NOMO-1 treated with DMSO at 0.1 percent for 48 hours (cell line): ENCODE measurements around the gene HAX1.
"Not testable (repeated sequence)": the region's sequence is repeated elsewhere in the genome, so short reads cannot be mapped to it uniquely, and the experiment has no call there.

Experiments
- DNase-seq: peaks from one replicate; lab custom pipeline; 2025; ENCODE audit not compliant: unreplicated experiment; lab: John Stamatoyannopoulos, UW

The HAX1 gene

DNA sequence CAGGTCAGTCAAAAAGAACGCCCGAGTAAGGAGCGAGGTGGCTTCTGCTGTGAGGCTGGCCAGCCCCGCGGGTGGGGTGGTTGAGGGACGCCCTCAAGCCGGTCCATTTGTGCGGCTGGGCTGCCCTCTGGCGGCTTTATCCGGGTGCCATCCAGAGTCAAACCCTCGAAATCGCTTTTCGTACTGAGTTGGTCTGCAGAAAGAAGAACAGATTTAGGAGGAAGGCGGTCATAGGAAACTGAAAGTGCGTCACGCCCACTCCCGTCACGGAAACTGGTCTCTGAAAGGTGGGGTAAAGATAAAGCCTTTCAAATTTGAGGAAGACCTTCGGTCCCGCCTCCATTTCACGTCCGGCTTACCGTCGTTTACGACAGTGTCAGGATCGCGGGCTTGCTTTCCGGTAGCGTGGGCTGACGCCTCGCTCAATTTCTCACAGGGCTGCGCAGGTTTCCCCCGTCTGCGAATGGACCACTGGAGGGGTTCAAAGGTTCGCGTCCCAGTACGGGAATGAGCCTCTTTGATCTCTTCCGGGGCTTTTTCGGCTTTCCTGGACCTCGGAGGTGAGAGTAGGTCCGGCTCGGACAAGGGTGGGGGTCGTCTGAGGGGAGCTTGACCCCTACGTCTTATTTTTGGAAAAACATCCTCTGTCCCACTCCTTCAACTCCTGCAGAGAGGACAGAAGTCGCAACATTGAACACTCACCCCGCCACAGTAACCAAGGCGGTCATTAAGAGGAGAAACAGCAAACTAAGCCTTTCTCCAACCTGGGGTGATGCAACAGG lies at the start of gene HAX1:
TSS of gene HAX1 (plus strand) at position 413 of the 782 bp plus-strand sequence. CDS start at position 508, 95 bp downstream.
- DNase-seq = peak; percentile 99

DNA sequence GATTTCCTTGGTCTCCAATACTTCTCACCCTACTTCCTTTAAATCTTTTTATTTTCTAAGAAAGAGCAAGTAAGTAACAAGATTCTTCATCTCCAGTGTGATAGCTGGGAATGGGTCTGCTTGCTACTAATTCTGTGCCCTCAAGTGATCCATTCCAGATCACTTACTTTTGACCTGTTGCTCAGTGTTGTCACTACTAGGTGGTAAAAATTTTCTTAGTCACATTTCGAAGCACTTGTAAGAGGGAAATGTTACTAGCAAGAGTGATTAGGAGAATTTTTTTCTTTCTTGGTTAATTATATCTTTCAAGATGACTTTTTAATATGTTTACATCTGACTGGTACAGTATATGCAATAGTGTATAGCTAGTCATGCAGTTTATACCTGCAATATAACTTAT lies 49.5 kb upstream of the HAX1 start:
- no peak for DNase-seq

GRCh38 chr1:154223621-154224020 lies 48.8 kb upstream of the HAX1 start:
- no peak for DNase-seq

- no peak for DNase-seq
Measured at GRCh38 chr1:154225370-154225769, 47.1 kb upstream of the HAX1 start.

- not testable (repeated sequence) for DNase-seq
Measured at GRCh38 chr1:154231112-154231511, 41.3 kb upstream of the HAX1 start.

DNA sequence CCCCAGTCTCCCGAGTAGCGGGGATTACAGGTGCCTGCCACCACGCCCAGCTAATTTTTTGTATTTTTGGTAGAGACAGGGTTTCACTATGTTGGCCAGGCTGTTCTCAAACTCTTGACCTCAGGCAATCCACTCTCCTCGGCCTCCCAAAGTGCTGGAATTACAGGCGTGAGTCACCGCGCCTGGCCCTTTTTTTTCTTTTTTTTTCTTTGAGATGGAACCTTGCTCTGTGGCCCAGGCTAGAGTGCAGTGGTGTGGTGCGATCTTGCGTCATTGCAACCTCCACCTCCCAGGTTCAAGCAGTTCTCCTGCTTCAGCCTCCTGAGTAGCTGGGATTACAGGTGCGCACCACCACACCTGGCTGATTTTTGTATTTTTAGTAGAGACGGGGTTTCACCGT lies 39.3 kb upstream of the HAX1 start:
- DNase-seq = not testable (repeated sequence)

- DNase-seq = no peak
Measured at GRCh38 chr1:154236855-154237254, 35.6 kb upstream of the HAX1 start.

DNA sequence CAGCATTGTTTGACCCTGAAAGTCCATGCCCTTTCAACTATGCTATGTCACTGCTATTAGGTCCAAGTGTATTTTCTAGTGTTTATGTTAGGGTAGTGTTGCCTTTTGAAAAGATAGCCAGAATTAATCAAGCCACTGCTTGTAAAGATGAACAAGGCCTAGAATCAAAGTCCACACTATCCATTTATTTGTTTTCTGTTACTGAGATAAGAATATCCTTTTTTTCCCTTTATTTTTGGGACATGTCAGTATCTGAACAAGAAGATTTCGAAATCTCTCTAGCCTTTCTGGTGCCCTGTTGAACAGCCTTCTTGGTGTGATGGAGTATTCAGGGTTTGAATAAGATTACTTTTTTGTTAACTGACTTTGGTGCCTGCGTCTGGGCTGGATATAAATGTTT lies 35.0 kb upstream of the HAX1 start:
- DNase-seq = no peak

GRCh38 chr1:154237880-154238506 lies 34.4 kb upstream of the HAX1 start:
- no peak for DNase-seq

DNA sequence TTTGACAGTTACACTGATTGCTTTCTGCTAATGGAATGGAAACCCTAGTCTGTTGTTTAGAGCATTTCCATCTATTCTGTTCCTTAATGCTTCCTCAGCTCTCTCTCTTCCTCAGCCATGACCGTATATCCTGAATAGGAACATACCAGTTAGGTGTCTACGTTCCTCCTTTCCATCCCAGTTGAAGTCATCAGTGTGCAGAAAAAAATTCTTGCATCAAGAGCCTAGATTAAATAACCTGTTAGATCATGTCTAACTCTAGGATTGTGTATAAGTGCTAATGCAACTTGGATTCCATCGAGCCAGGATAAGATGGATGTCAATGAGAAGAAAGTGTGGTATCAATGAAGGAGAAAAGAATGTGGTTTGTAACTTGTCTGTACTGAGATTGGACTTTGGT lies 32.9 kb upstream of the HAX1 start:
- no peak for DNase-seq

DNA sequence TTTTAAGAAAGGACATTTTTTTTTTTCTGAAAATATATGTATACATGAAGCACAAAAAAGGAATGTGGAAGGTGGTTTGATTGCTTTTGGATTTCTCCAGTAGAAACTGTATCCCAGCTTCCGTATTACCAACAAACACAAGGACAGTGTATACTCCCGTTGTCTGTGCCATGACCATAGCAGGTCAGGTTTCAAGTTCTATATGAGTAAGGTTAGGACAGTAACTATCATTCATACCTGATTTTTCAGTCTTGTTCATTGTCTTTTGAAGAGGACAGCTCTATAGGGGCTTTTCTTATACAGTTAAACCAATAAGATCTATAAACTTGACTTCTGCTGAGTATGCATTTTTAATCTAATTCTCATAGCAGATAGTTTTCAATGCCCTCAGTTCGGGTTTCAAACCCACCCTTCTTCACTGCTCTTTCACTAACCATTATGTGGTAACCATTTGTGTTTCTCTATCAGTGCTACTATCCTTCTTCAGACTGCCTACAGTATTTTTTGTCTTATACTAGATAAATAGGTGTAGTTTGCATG lies 32.1 kb upstream of the HAX1 start:
- no peak for DNase-seq

DNA sequence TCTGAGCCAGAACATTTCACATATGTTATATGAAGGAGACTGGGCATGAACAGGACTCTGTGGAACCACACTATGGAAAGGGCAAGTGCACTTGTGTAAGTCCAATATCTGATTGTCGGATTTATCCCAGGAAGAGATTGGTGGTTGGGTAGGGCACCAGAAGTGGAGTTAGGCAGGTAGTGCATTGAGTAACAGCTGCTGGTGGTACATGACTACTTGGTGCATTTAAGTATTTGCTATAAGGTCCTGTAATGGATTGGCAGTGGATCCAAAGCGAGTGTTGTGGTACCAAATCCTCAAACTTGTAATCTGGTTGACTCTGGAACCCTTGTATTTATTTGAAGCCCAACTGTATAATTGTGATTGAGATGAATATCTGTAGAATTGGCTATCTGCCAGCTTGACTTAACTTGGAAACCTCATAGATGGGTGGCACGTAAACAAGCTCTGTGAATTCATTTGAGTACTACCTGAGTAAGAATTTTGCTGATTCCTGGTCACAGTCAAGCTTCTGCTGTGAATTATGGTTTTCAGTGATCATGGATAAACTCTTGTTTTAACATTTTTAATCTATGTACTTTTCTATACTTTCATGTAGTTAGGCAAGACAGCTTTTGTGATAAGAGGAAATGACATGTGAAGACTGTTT lies 30.6 kb upstream of the HAX1 start:
- DNase-seq = no peak

DNA sequence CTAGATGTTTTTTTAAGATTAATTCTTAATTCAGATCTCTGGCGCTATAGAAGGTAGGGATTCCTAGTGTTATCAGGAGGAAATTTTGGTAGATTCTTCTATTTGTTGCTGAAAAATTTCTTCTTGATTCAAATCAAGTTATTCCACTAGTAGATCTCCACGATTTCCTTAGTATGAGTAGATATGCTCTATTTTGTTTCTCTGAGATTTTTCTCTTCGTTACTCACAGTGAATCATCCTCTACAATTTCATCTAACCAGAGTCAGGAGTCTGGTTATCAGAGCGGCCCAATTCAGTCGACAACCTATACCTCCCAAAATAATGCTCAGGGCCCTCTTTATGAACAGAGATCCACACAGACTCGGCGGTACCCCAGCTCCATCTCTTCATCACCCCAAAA lies 18.8 kb upstream of the HAX1 start:
- no peak for DNase-seq

GRCh38 chr1:154256686-154257085 lies 15.7 kb upstream of the HAX1 start:
- no peak for DNase-seq

GRCh38 chr1:154258784-154259183 lies 13.6 kb upstream of the HAX1 start:
- DNase-seq = no peak

DNA sequence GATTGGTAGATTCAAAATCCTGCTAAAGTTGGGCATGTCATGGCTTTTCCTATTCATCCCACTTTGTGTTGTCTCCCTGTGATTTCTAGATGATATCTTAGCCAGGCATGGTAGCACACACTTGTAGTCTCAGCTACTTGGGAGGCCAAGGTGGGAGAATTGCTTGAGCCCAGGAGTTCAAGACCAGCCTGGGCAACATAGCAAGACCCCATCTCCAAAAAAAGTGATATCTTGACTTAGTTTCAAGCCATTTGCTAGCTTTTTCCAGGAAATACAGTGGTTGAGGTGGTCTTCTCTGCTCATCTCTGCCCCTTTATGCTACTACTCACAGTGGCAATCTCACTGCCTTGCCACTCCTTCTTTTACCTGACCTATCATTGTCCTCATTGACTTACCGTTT lies 12.3 kb upstream of the HAX1 start:
- DNase-seq = no peak

DNA sequence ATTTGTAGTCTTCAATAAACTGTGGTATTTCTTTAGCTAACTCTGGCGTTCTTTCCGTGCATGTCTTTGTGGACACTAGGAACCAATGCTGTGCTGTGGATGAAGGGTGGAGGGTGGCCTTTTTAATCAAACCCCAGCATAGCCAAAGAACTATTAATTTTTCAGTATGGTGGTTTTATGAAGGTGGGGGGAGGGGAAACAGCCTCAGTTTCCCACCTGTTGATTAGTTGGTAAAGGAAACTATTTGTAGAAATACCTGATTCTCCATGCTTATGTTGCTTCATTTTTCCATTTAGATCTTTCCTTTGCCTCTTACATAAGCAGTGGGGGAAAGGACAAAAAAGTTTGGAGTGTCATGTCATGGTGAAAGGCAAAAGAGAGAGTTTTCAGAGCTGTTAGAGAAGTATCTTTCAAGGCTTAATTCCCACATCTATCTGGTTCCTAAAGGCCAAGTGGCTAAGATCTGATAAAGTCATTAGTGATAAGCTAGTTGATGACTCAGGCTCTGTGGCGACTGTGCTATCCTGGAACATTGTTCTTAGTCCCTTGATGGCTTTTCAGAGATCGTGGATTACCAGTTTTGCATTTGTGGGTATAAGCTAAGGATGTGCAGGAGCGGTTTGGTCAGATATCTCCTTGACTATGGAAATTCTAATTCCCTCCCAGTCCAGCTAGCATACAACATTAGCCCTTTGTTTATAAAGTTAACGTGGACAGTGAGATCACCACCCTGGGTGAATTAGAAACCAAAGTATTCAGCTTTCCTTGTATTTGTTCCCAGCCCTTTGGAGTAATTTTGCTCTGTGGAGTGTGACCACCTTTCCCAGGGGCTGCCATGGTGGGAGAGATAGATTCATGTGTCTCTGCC lies 8.7 kb upstream of the HAX1 start:
- no peak for DNase-seq

GRCh38 chr1:154264454-154264853 lies 8.0 kb upstream of the HAX1 start:
- DNase-seq = no peak

GRCh38 chr1:154265586-154265985 lies 6.8 kb upstream of the HAX1 start:
- DNase-seq = no peak

DNA sequence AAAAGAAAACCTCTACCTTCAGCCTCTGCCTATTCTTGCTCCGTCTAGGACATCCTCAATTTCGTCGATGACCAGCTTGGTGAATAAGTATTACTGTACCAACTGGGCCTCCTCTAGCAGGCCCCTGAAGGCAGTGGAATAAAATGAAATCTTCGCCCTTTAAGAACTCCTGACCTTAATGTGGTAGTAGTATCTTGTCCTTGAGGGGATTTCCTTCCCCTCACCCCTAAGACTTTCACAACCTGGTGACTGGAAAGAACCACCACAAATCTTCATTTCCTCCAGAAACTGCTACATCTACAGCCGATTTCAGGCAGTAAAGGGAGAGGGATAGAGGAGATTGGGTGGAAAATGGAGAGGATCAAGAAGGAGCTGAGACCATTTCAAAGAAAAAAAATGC lies 1.6 kb upstream of the HAX1 start:
- DNase-seq = no peak

GRCh38 chr1:154272999-154273563 lies 652 bp downstream of the HAX1 start:
- no peak for DNase-seq
